H1 (cell line): ENCODE results near the gene ZNF831. TPM values are rescaled to one million over a fixed set of nuclear protein-coding genes. Genes with fewer than 3 reads are reported as not detected.

Experiments used
- CTCF ChIA-PET: fragments of 300-600 bp; sonication (Branson Sonifier 250); formaldehyde crosslinking; loops from one replicate; lab custom pipeline; 2021; ENCODE audit not compliant: partially characterized antibody; lab: Charles Lee
- POLR2A ChIA-PET: fragments of 300-600 bp; sonication (Branson Sonifier 250); formaldehyde crosslinking; loops from one replicate; lab custom pipeline; 2021; ENCODE audit warnings: inconsistent platforms; ENCODE audit not compliant: partially characterized antibody; lab: Charles Lee
- DNase-seq, 2 experiments: peaks; one replicate each; pipeline versions ENCODE4 v3.0.0 to v3.0.0-alpha.2; 2010 to 2022; ENCODE audit warnings: low spot score in 2 of 2, low read depth in 1 of 2, mixed read lengths in 1 of 2
- FAIRE-seq: peaks from 2 replicates; lab custom pipeline; 2011; peaks lifted over from hg19 to GRCh38; lab: Jason Lieb, UNC
- H2AFZ ChIP-seq: 2 replicates; pipeline ENCODE4 v1.8.1; 2012; ENCODE audit warnings: low read length, inconsistent platforms
- H2AK5ac ChIP-seq: 2 replicates; pipeline ENCODE4 v1.6.1; 2013; ENCODE audit warnings: low read depth, low read length
- H2BK120ac ChIP-seq: replicated peaks from 2 replicates; pipeline ENCODE3; 2013; ENCODE audit warnings: low read depth, low read length, inconsistent platforms
- H2BK12ac ChIP-seq: 2 replicates; pipeline ENCODE4 v1.6.1; 2013; ENCODE audit warnings: low read depth, low read length
- H2BK15ac ChIP-seq: 2 replicates; pipeline ENCODE4 v1.6.1; 2013; ENCODE audit warnings: low read length
- H2BK20ac ChIP-seq: 2 replicates; pipeline ENCODE4 v1.6.1; 2013; ENCODE audit warnings: low read length
- H2BK5ac ChIP-seq: 2 replicates; pipeline ENCODE4 v1.6.1; 2013; ENCODE audit warnings: low read depth, low read length
- H3K14ac ChIP-seq: 2 replicates; pipeline ENCODE4 v1.6.1; 2013; ENCODE audit warnings: inconsistent platforms; ENCODE audit not compliant: insufficient read length
- H3K18ac ChIP-seq: 2 replicates; pipeline ENCODE4 v1.6.1; 2013; ENCODE audit warnings: low read length; ENCODE audit errors: extremely low read depth
- H3K23ac ChIP-seq: 2 replicates; pipeline ENCODE4 v1.6.1; 2013; ENCODE audit warnings: inconsistent platforms; ENCODE audit not compliant: insufficient read length
- H3K23me2 ChIP-seq: 2 replicates; pipeline ENCODE4 v1.6.1; 2013; ENCODE audit warnings: low read depth, low read length
- H3K27ac ChIP-seq: 2 replicates; pipeline ENCODE4 v1.6.1; 2011; ENCODE audit warnings: low read depth, low read length, inconsistent platforms
- H3K27me3 ChIP-seq, 4 experiments: replicated peaks in 1 of 4; 1 replicate in 1 of 4; 2 replicates in 3 of 4; pipeline versions ENCODE4 v1.6.1 to v1.8.1; 2011 to 2013; ENCODE audit warnings: low read length in 3 of 4, mild to moderate bottlenecking in 3 of 4, inconsistent platforms in 2 of 4, mixed read lengths in 2 of 4, moderate library complexity in 1 of 4; ENCODE audit not compliant: control insufficient read depth in 3 of 4, insufficient read depth in 3 of 4; ENCODE audit errors: extremely low read depth in 1 of 4
- H3K36me3 ChIP-seq, 4 experiments: 2 replicates each; pipeline versions ENCODE4 v1.6.1 to v1.8.1; 2011 to 2013; ENCODE audit warnings: mild to moderate bottlenecking in 4 of 4, low read length in 3 of 4, moderate library complexity in 2 of 4, control low read depth in 1 of 4, inconsistent platforms in 1 of 4; ENCODE audit not compliant: insufficient read depth in 4 of 4, control insufficient read depth in 2 of 4
- H3K4ac ChIP-seq: replicated peaks from 2 replicates; pipeline ENCODE3; 2013; ENCODE audit warnings: low read length, low read depth, mixed read lengths, inconsistent platforms; ENCODE audit not compliant: insufficient read length
- H3K4me1 ChIP-seq, 4 experiments: replicated peaks in 1 of 4; 1 replicate in 1 of 4; 2 replicates in 3 of 4; pipeline versions ENCODE4 v1.6.1 to v1.8.1; 2011 to 2013; ENCODE audit warnings: low read length in 3 of 4, inconsistent platforms in 2 of 4, mixed read lengths in 1 of 4; ENCODE audit not compliant: insufficient read depth in 4 of 4, control insufficient read depth in 3 of 4
- H3K4me2 ChIP-seq, 2 experiments: 2 replicates each; pipeline versions ENCODE4 v1.6.1 to v1.8.1; 2011 to 2013; ENCODE audit warnings: low read depth in 2 of 2, low read length in 2 of 2, control low read depth in 1 of 2, inconsistent platforms in 1 of 2, mild to moderate bottlenecking in 1 of 2; ENCODE audit not compliant: insufficient read depth in 1 of 2
- H3K4me3 ChIP-seq, 4 experiments: fragments of 200-600, 300-600 bp in 1 of 4; sonication (generic), shearing (Covaris generic), sonication (Bioruptor Twin) in 1 of 4; 2 replicates each; pipeline versions ENCODE4 v1.5.1 to v1.8.1; 2011 to 2016; ENCODE audit warnings: low read length in 4 of 4, low read depth in 3 of 4, control low read depth in 2 of 4, inconsistent platforms in 2 of 4, mild to moderate bottlenecking in 2 of 4, mixed read lengths in 1 of 4, moderate library complexity in 1 of 4; ENCODE audit not compliant: insufficient read depth in 2 of 4; ENCODE audit errors: extremely low read depth in 1 of 4
- H3K56ac ChIP-seq: replicated peaks from 2 replicates; pipeline ENCODE3; 2013; ENCODE audit warnings: low read depth, mild to moderate bottlenecking, mixed read lengths, low read length, inconsistent platforms; ENCODE audit not compliant: insufficient read length
- H3K79me1 ChIP-seq: 2 replicates; pipeline ENCODE4 v1.6.1; 2013; ENCODE audit warnings: low read depth, low read length, control low read depth
- H3K79me2 ChIP-seq, 2 experiments: 2 replicates each; pipeline versions ENCODE4 v1.6.1 to v1.8.1; 2012 to 2013; ENCODE audit warnings: low read length in 2 of 2, mild to moderate bottlenecking in 2 of 2, inconsistent platforms in 1 of 2; ENCODE audit not compliant: insufficient read depth in 2 of 2, control insufficient read depth in 1 of 2
- H3K9ac ChIP-seq, 4 experiments: replicated peaks in 1 of 4; 1 replicate in 1 of 4; 2 replicates in 3 of 4; pipeline versions ENCODE4 v1.6.1 to v1.8.1; 2011 to 2013; ENCODE audit warnings: low read depth in 3 of 4, low read length in 3 of 4, control low read depth in 2 of 4, mild to moderate bottlenecking in 2 of 4, moderate library complexity in 2 of 4, inconsistent platforms in 1 of 4; ENCODE audit errors: extremely low read depth in 1 of 4
- H3K9me3 ChIP-seq, 2 experiments: 2 replicates each; pipeline versions ENCODE4 v1.6.1 to v1.8.1; 2012 to 2013; ENCODE audit warnings: mild to moderate bottlenecking in 2 of 2, moderate library complexity in 2 of 2, control low read depth in 1 of 2, inconsistent platforms in 1 of 2, low read depth in 1 of 2, low read length in 1 of 2, mixed read lengths in 1 of 2; ENCODE audit not compliant: insufficient read depth in 2 of 2
- H4K20me1 ChIP-seq, 2 experiments: replicated peaks in 1 of 2; 2 replicates each; pipeline versions ENCODE3 to v1.8.1; 2011 to 2013; ENCODE audit warnings: inconsistent platforms in 2 of 2, low read length in 2 of 2, mild to moderate bottlenecking in 1 of 2; ENCODE audit not compliant: insufficient read depth in 2 of 2, control insufficient read depth in 1 of 2
- H4K5ac ChIP-seq: 2 replicates; pipeline ENCODE4 v1.6.1; 2013; ENCODE audit warnings: low read length, low read depth, mixed read lengths, inconsistent platforms; ENCODE audit not compliant: insufficient read length
- H4K8ac ChIP-seq: 2 replicates; pipeline ENCODE4 v1.8.0; 2013; ENCODE audit warnings: mild to moderate bottlenecking, moderate library complexity, low read length, inconsistent platforms; ENCODE audit not compliant: insufficient read depth; ENCODE audit errors: extremely low read depth
- H4K91ac ChIP-seq: replicated peaks from 2 replicates; pipeline ENCODE3; 2013; ENCODE audit warnings: low read length, mixed read lengths, inconsistent platforms; ENCODE audit not compliant: insufficient read length
- RNF2 ChIP-seq: fragments of 200-900, 300-1000 bp; sonication (generic); IDR thresholded peaks from 2 replicates; pipeline ENCODE4 v1.7.1; 2016; ENCODE audit warnings: borderline replicate concordance, low read depth, mild to moderate bottlenecking, antibody characterized with exemption, low read length; ENCODE audit not compliant: poor library complexity, severe bottlenecking; ENCODE audit errors: missing control alignments
- WGBS, 2 experiments: shearing (Covaris generic) in 1 of 2; methylation state at CpG; one replicate each; pipeline versions ENCODE4 v1.1.6 to v1.1.7; 2013 to 2015; ENCODE audit warnings: low lambda C conversion rate in 2 of 2, mixed read lengths in 2 of 2, inconsistent platforms in 1 of 2, low coverage in 1 of 2, missing lambda C conversion rate in 1 of 2; ENCODE audit not compliant: insufficient replicate concordance in 2 of 2, insufficient coverage in 1 of 2, insufficient read length in 1 of 2; ENCODE audit errors: extremely low coverage in 1 of 2, missing lambda C conversion rate in 1 of 2; 5-methylcytosine and 5-hydroxymethylcytosine counted together
- polyA plus RNA-seq, 7 experiments: library from polyadenylated mRNA; depleted of rRNA in 3 of 7; stranded (reverse) in 5 of 7; unstranded in 2 of 7; fragments of >200 nt in 5 of 7; fragments of 200-250 nt in 2 of 7; gene quantifications; 1 replicate in 5 of 7; 2 replicates in 1 of 7; 4 replicates in 1 of 7; pipeline versions ENCODE4 v1.2.1 to v1.2.3, GENCODE V29; 2011 to 2013; ENCODE audit warnings: missing spikeins in 2 of 7, mixed read lengths in 2 of 7
- total RNA-seq: library from RNA; stranded (reverse); fragmentation: NEBNext Ultra II Directional; extraction: Animal tissue kit (Norgen Biotek cat#: 25700); gene quantifications from 2 replicates; pipeline ENCODE4 v1.2.1, GENCODE V29; 2021

The ZNF831 gene
- total and polyA plus RNA-seq, 2 of the 8 experiments (the other 6 are each of a cell fraction or from before 2014, with no cell fraction given): not detected

- H3K4me2 ChIP-seq: no peak overlapping the region
- H3K27ac ChIP-seq: no peak overlapping the region
- DNase-seq (no peak), FAIRE-seq (no peak)
- H2BK12ac ChIP-seq: no peak overlapping the region
- H3K27me3 ChIP-seq: no peaks in the 10 kb centered on the region; a peak in 1 of 7 replicates
- H3K4ac ChIP-seq: no peak overlapping the region
- no peak overlapping the region for H2BK120ac ChIP-seq
- no peaks in the 10 kb centered on the region for H3K23me2 ChIP-seq
- no peak overlapping the region for H2AFZ ChIP-seq
- WGBS, 2 experiments: 89% methylated on average over 5 of the region's 5 CpGs; no CpG with 5 or more reads in 1 of the 2 experiments
- no peaks in the 10 kb centered on the region for H3K79me1 ChIP-seq
- H2BK5ac ChIP-seq: no peak overlapping the region
- H3K18ac ChIP-seq: no peak overlapping the region
- CTCF ChIA-PET: interaction anchor here (0.9 kb wide), 1 partner anchor 76 kb away, joined by 3 read pairs; no protein-coding TSS in a partner anchor
- no peak overlapping the region for H2BK20ac ChIP-seq
- POLR2A ChIA-PET: no interaction called here
- H4K91ac ChIP-seq: no peak overlapping the region
- H3K56ac ChIP-seq: no peak overlapping the region
- H3K9me3 ChIP-seq: no peaks in the 10 kb centered on the region; a peak in 1 of 4 replicates
- H3K4me1 ChIP-seq: no peaks in the 10 kb centered on the region
- H3K9ac ChIP-seq: no peak overlapping the region
- H4K5ac ChIP-seq: no peak overlapping the region
- H4K8ac ChIP-seq: no peak overlapping the region
- no peaks in the 10 kb centered on the region for H4K20me1 ChIP-seq
- no peaks in the 10 kb centered on the region for H3K36me3 ChIP-seq
- no peak overlapping the region for H2AK5ac ChIP-seq
- H3K4me3 ChIP-seq: no peak overlapping the region
- H3K23ac ChIP-seq: no peak overlapping the region
- TF ChIP-seq RNF2: no peak
- TF ChIP-seq, all 59 proteins: peak for 0
- H2BK15ac ChIP-seq: no peak overlapping the region
- no peaks in the 10 kb centered on the region for H3K79me2 ChIP-seq
- H3K14ac ChIP-seq: no peak overlapping the region
Measured at GRCh38 chr20:59145247-59145923, 18.2 kb upstream of the ZNF831 start.
